Measurements from ENCODE around the gene KIAA0040. TPM values are rescaled to one million over a fixed set of nuclear protein-coding genes. Genes with fewer than 3 reads are reported as not detected.
A peak's percentile ranks its signal among the peaks of the same experiment; 100 is the strongest.

KIAA0040 gene
- total and polyA plus RNA-seq, 3 donors from 2014 or later = 5.8 to 10.3 (median 8.2) TPM

GRCh38 chr1:175152006-175152652, 40.4 kb downstream of the KIAA0040 start:
- DNase-seq = peak; percentile 76
- H3K4me1 ChIP-seq = peaks cover 3% of the 10 kb centered on the region
- intact Hi-C loops (cut with DNase I; ENCODE audit: low total_unique reads) = loop anchor here (5.0 kb wide), 1 partner anchor 170 kb away; no protein-coding TSS in a partner anchor
- H3K36me3 ChIP-seq (ENCODE audit: low read depth, missing control alignments) = no peaks in the 10 kb centered on the region
- WGBS, 2 donors = 4% methylated on average over 14 to 15 of the region's 15 CpGs
- no peak overlapping the region for H3K4me3 ChIP-seq
- H3K27me3 ChIP-seq = no peaks in the 10 kb centered on the region
- H3K9me3 ChIP-seq = no peaks in the 10 kb centered on the region
- no peak overlapping the region for H3K27ac ChIP-seq
- TF ChIP-seq POLR2A (IDR thresholded peaks at IDR 0.05) (no peak), CTCF (IDR thresholded peaks at IDR 0.05) (peak; percentile 65 to 88 (median 85))

GRCh38 chr1:175150596-175151319, 41.8 kb downstream of the KIAA0040 start:
- WGBS, 2 donors = 73 to 89% methylated on average over 8 to 9 of the region's 9 CpGs
- no peak overlapping the region for H3K4me3 ChIP-seq
- DNase-seq = no peak
- TF ChIP-seq POLR2A (IDR thresholded peaks at IDR 0.05) (no peak), CTCF (IDR thresholded peaks at IDR 0.05) (no peak)
- no peaks in the 10 kb centered on the region for H3K9me3 ChIP-seq
- peaks cover 3% of the 10 kb centered on the region for H3K4me1 ChIP-seq
- intact Hi-C loops (cut with DNase I; ENCODE audit: low total_unique reads) = loop anchor here (5.0 kb wide), 1 partner anchor 172 kb away; no protein-coding TSS in a partner anchor
- no peak overlapping the region for H3K27ac ChIP-seq
- no peaks in the 10 kb centered on the region for H3K27me3 ChIP-seq
- H3K36me3 ChIP-seq (ENCODE audit: low read depth, missing control alignments) = no peaks in the 10 kb centered on the region

- no peak for TF ChIP-seq POLR2A (IDR thresholded peaks at IDR 0.05)
- TF ChIP-seq CTCF (IDR thresholded peaks at IDR 0.05) = no peak
- H3K4me1 ChIP-seq = peaks cover 3% of the 10 kb centered on the region
- intact Hi-C loops (cut with DNase I; ENCODE audit: low total_unique reads) = no loop called here
- no peak for DNase-seq
- no peak overlapping the region for H3K27ac ChIP-seq
- no peaks in the 10 kb centered on the region for H3K9me3 ChIP-seq
- WGBS, 2 donors = 83 to 86% methylated on average over 7 of the region's 7 CpGs
- H3K4me3 ChIP-seq = no peak overlapping the region
- H3K36me3 ChIP-seq (ENCODE audit: low read depth, missing control alignments) = no peaks in the 10 kb centered on the region
- H3K27me3 ChIP-seq = no peaks in the 10 kb centered on the region
Measured at GRCh38 chr1:175148068-175148467, 44.5 kb downstream of the KIAA0040 start.

- no peaks in the 10 kb centered on the region for H3K9me3 ChIP-seq
- no peak overlapping the region for H3K4me3 ChIP-seq
- no peaks in the 10 kb centered on the region for H3K27me3 ChIP-seq
- DNase-seq = no peak
- peaks cover 3% of the 10 kb centered on the region for H3K4me1 ChIP-seq
- no peaks in the 10 kb centered on the region for H3K36me3 ChIP-seq (ENCODE audit: low read depth, missing control alignments)
- no peak overlapping the region for H3K27ac ChIP-seq
- intact Hi-C loops (cut with DNase I; ENCODE audit: low total_unique reads) = no loop called here
- WGBS, 2 donors = 80 to 89% methylated on average over 5 of the region's 5 CpGs
- TF ChIP-seq CTCF (IDR thresholded peaks at IDR 0.05) (no peak), POLR2A (IDR thresholded peaks at IDR 0.05) (no peak)
Measured at GRCh38 chr1:175147569-175147968, 45.0 kb downstream of the KIAA0040 start.
